Measurements from ENCODE around the gene RBL1.
"Not testable (repeated sequence)": the region's sequence is repeated elsewhere in the genome, so short reads cannot be mapped to it uniquely, and the experiment has no call there.

The RBL1 gene

DNA sequence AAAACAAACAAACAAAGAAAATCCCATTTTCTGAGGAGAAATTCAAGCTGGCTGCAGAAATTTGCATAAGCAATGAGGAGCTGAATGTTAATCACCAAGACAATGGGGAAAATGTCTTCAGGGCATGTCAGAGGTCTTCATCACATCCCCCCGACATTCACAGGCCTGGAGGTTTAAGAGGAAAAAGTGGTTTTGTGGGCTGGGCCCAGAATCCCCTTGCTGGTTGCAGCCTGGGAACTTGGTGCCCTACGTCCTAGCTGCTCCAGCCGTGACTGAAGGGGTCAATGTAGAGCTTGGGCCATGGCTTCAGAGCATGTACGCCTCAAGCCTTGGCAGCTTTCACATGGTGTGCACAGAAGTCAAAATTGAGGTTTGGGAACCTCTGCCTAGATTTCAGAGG lies 101.6 kb downstream of the RBL1 start:
- H3K27ac ChIP-seq (replicated peaks); DNase-seq (ENCODE audit: low read depth in 1 of 2, low spot score in 1 of 2); H3K27me3 ChIP-seq (ENCODE audit: insufficient read depth, poor library complexity, severe bottlenecking); H3K4me3 ChIP-seq (replicated peaks; ENCODE audit: insufficient read depth, low read length): not testable (repeated sequence)
- TF ChIP-seq POLR2AphosphoS5 (IDR thresholded peaks at IDR 0.05; ENCODE audit: low read depth), result peak; percentile 40; the same call in 1 of the 2 replicates

DNA sequence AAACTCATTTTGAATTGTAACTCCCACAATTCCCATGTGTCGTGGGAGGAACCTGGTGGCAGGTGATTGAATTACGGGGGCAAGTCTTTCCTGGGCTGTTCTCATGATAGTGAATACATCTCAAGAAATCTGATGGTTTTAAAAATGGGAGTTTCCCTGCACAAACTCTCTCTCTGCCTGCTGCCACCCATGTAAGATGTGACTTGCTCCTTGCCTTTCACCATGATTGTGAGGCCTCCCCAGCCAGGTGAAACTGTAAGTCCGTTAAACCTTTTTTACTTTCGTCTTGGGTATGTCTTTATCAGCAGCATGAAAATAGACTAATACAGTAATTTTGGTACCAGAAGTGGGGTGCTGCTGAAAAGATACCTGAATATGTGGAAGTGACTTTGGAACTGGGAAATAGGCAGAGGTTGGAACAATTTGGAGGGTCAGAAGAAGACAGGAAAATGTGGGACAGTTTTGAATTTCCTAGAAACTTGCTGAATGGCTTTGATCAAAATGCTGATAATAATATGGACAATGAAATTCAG lies 102.9 kb downstream of the RBL1 start:
- no peak overlapping the region for H3K4me3 ChIP-seq (replicated peaks; ENCODE audit: insufficient read depth, low read length)
- no peak overlapping the region for H3K27ac ChIP-seq (replicated peaks)
- DNase-seq (ENCODE audit: low read depth in 1 of 2, low spot score in 1 of 2), result no peak
- no peaks in the 10 kb centered on the region for H3K27me3 ChIP-seq (ENCODE audit: insufficient read depth, poor library complexity, severe bottlenecking)
- TF ChIP-seq POLR2AphosphoS5 (IDR thresholded peaks at IDR 0.05; ENCODE audit: low read depth) (no peak), SPI1 (IDR thresholded peaks at IDR 0.05; ENCODE audit: borderline replicate concordance, low read depth) (no peak), GABPA (IDR thresholded peaks at IDR 0.05; ENCODE audit: low read depth) (no peak)
- TF ChIP-seq, protein P1, sequence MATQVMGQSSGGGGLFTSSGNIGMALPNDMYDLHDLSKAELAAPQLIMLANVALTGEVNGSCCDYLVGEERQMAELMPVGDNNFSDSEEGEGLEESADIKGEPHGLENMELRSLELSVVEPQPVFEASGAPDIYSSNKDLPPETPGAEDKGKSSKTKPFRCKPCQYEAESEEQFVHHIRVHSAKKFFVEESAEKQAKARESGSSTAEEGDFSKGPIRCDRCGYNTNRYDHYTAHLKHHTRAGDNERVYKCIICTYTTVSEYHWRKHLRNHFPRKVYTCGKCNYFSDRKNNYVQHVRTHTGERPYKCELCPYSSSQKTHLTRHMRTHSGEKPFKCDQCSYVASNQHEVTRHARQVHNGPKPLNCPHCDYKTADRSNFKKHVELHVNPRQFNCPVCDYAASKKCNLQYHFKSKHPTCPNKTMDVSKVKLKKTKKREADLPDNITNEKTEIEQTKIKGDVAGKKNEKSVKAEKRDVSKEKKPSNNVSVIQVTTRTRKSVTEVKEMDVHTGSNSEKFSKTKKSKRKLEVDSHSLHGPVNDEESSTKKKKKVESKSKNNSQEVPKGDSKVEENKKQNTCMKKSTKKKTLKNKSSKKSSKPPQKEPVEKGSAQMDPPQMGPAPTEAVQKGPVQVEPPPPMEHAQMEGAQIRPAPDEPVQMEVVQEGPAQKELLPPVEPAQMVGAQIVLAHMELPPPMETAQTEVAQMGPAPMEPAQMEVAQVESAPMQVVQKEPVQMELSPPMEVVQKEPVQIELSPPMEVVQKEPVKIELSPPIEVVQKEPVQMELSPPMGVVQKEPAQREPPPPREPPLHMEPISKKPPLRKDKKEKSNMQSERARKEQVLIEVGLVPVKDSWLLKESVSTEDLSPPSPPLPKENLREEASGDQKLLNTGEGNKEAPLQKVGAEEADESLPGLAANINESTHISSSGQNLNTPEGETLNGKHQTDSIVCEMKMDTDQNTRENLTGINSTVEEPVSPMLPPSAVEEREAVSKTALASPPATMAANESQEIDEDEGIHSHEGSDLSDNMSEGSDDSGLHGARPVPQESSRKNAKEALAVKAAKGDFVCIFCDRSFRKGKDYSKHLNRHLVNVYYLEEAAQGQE (IDR thresholded peaks at IDR 0.05; ENCODE audit: insufficient replicate concordance, low read depth), result no peak
- TF ChIP-seq, protein P2, sequence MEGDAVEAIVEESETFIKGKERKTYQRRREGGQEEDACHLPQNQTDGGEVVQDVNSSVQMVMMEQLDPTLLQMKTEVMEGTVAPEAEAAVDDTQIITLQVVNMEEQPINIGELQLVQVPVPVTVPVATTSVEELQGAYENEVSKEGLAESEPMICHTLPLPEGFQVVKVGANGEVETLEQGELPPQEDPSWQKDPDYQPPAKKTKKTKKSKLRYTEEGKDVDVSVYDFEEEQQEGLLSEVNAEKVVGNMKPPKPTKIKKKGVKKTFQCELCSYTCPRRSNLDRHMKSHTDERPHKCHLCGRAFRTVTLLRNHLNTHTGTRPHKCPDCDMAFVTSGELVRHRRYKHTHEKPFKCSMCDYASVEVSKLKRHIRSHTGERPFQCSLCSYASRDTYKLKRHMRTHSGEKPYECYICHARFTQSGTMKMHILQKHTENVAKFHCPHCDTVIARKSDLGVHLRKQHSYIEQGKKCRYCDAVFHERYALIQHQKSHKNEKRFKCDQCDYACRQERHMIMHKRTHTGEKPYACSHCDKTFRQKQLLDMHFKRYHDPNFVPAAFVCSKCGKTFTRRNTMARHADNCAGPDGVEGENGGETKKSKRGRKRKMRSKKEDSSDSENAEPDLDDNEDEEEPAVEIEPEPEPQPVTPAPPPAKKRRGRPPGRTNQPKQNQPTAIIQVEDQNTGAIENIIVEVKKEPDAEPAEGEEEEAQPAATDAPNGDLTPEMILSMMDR (IDR thresholded peaks at IDR 0.05; ENCODE audit: insufficient read depth, low read length), result no peak

DNA sequence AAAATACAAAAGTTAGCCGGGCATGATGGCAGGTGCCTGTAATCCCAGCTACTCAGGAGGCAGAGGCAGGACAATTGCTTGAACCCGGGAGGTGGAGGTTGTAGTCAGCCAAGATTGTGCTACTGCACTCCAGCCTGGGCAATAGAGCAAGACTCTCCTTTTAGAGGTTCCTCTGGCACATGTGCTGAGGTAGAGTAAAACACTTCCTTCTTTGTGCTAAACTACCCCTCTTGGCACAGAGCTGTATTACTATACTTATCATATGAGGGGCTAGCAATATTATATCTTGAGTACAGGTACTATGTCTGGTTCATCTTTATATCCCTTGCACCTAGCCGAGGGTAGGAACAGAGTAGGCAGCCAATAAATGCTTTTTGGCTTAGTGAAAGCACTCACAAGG lies 104.1 kb downstream of the RBL1 start:
- no peak for DNase-seq (ENCODE audit: low read depth in 1 of 2, low spot score in 1 of 2)
- Histone ChIP-seq H3K4me3 (replicated peaks; ENCODE audit: insufficient read depth, low read length) (no peak overlapping the region), H3K27me3 (ENCODE audit: insufficient read depth, poor library complexity, severe bottlenecking) (no peaks in the 10 kb centered on the region), H3K27ac (replicated peaks) (no peak overlapping the region)
- TF ChIP-seq SPI1 (IDR thresholded peaks at IDR 0.05; ENCODE audit: borderline replicate concordance, low read depth) (peak; percentile 51), POLR2AphosphoS5 (IDR thresholded peaks at IDR 0.05; ENCODE audit: low read depth) (no peak), GABPA (IDR thresholded peaks at IDR 0.05; ENCODE audit: low read depth) (no peak)
- TF ChIP-seq, protein P2 (IDR thresholded peaks at IDR 0.05; ENCODE audit: insufficient read depth, low read length), result no peak
- TF ChIP-seq, protein P1 (IDR thresholded peaks at IDR 0.05; ENCODE audit: insufficient replicate concordance, low read depth), result no peak

DNA sequence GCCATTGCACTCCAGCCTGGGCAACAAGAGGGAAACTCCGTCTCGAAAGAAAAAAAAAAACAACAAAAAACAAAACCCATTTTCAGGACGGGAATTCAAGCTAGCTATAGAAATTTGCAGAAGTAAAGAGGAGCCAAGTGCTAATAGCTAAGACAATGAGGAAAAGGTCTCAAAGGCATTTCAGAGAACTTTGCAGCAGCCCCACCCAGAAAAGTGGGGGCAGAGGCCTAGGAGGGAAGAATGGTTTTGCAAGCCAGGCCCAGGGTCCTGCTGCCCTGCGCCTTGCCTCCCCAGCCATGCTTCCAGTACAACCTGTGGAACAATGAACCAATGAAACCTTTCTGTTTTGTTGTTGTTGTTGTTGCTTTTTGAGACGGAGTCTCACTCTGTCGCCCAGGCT lies 106.0 kb downstream of the RBL1 start:
- peak in 1 of 2 experiments; percentile 73 for DNase-seq (ENCODE audit: low read depth in 1 of 2, low spot score in 1 of 2)
- no peaks in the 10 kb centered on the region for H3K27me3 ChIP-seq (ENCODE audit: insufficient read depth, poor library complexity, severe bottlenecking)
- TF ChIP-seq, protein P1 (IDR thresholded peaks at IDR 0.05; ENCODE audit: insufficient replicate concordance, low read depth), result no peak
- TF ChIP-seq, protein P2 (IDR thresholded peaks at IDR 0.05; ENCODE audit: insufficient read depth, low read length), result no peak
- TF ChIP-seq SPI1 (IDR thresholded peaks at IDR 0.05; ENCODE audit: borderline replicate concordance, low read depth), result no peak
- TF ChIP-seq POLR2AphosphoS5 (IDR thresholded peaks at IDR 0.05; ENCODE audit: low read depth), result no peak
- TF ChIP-seq GABPA (IDR thresholded peaks at IDR 0.05; ENCODE audit: low read depth), result no peak
- H3K4me3 ChIP-seq (replicated peaks; ENCODE audit: insufficient read depth, low read length), result no peak overlapping the region
- peak overlapping the region; percentile 21 for H3K27ac ChIP-seq (replicated peaks)
